VCaP (cell line): ENCODE data around the gene PTPN4.

ENCODE experiments used
- H3K27ac ChIP-seq: fragments of 450-650 bp; 2 replicates; pipeline ENCODE4 v1.5.1; 2017
- TF ChIP-seq, protein P1 (sequence below): fragments of 450-650 bp; conservative IDR thresholded peaks from 2 replicates; pipeline ENCODE4 v1.5.1; 2017; ENCODE audit warnings: mild to moderate bottlenecking, moderate library complexity

PTPN4 gene

DNA sequence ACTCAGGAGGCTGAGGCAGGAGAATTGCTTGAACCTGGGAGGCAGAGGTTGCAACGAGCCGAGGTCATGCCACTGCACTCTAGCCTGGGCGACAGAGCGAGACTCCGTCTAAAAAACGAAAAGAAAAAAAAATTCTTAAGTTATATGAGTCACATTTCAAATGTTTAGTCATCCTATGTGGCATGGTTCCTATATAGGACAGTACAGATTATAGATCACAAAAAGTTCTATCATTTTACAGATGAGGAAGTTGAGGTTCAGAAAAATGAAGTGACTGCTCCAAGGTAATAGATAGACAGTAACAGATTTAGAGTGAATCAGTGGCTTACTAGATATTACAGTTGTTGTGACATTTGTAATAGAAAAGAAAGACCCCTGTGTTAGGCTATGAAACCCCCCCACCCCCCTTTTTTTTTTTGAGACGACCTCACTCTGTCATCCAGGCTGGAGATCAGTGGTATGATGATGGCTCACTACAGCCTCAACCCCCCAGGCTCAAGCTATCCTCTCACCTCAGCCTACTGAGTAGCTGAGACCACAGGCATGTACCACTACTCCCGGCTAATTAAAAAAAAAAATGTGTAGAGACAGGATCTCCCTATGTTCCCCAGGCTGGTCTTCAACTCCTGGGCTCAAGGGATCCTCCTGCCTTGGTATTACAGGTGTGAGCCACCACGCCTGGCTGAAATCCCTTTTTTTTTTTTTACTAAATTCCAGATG, 22.7 kb downstream of the PTPN4 start:
- TF ChIP-seq, protein P1, sequence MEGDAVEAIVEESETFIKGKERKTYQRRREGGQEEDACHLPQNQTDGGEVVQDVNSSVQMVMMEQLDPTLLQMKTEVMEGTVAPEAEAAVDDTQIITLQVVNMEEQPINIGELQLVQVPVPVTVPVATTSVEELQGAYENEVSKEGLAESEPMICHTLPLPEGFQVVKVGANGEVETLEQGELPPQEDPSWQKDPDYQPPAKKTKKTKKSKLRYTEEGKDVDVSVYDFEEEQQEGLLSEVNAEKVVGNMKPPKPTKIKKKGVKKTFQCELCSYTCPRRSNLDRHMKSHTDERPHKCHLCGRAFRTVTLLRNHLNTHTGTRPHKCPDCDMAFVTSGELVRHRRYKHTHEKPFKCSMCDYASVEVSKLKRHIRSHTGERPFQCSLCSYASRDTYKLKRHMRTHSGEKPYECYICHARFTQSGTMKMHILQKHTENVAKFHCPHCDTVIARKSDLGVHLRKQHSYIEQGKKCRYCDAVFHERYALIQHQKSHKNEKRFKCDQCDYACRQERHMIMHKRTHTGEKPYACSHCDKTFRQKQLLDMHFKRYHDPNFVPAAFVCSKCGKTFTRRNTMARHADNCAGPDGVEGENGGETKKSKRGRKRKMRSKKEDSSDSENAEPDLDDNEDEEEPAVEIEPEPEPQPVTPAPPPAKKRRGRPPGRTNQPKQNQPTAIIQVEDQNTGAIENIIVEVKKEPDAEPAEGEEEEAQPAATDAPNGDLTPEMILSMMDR, result no peak

DNA sequence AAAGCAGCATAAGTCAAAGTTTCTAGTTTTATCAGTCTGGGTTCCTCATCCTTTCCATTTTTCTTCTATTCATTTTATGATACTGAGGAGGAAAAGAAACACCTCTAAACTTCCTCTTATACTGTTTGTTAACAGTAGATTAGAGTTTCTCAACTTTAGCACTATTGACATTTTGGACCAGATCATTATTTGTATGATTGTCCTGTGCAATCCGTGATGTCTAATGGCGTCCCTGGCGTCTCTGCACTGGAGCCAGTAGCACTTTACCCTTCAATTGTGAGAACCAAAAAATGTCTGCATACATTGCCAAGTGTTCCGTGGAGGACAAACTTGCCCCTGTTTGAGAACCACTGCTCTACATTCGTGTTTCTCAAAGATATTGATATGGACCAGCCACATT, 25.2 kb downstream of the PTPN4 start:
- H3K27ac ChIP-seq, result no peak overlapping the region
- TF ChIP-seq, protein P1, result no peak

More for the DNA sequence above, 22.7 kb downstream of the PTPN4 start:
- H3K27ac ChIP-seq, result no peak overlapping the region

DNA sequence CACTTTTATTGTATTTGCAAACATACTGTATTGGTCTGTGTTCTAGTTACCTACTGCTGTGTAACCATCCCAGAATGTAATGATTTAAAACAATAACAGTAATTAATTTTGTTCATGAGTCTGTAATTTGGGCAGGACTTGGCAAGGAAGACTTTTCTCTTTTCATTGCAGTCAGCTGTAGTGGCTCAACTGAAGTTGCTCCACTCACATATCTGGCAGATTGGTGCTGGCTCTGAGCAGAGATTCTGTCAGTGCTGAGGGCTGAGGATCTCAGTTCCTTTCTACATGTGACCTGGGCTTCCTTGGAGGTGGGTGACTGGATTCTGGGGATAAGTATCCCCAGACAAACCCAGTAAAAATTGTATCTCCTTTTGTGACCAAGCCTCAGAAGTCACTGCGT, 26.6 kb downstream of the PTPN4 start:
- no peak overlapping the region for H3K27ac ChIP-seq
- TF ChIP-seq, protein P1, result no peak

DNA sequence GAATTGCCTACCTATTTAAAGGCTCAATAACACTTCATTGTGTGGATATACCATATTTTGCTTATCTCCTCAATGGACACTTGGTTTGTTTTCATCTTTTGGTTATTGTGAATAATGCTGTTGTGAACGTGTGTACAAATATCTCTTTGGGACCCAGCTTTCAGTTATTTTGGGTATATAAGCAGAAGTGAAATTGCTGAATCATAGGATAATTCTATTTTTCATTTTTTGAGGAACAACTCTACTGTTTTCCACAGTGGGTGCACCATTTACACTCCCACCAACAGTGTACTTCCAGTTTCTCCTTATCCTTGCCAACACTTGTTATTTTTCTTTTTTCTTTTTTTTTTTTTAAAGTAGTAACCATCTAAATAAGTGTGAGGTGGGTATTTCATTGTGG, 29.0 kb downstream of the PTPN4 start:
- TF ChIP-seq, protein P1, result no peak
- H3K27ac ChIP-seq, result no peak overlapping the region

DNA sequence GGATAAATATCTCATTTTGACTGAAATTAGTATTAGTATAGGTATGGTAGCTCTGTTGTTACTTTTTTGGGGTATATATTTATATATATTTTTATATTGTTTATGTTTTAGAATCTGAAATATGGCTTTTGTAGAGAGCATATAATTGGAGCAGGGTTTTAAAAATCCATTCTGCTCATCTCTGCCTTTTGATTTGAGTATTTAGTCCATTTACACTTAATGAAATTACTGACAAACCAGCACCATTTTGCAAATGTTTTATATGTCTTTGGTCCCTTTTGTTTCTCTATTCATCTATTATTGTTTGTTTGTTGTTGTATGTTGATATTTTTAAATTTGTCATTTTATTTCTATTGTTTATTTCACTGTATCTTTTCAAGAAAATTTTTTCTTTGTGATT, 30.7 kb downstream of the PTPN4 start:
- no peak overlapping the region for H3K27ac ChIP-seq
- TF ChIP-seq, protein P1, result no peak

DNA sequence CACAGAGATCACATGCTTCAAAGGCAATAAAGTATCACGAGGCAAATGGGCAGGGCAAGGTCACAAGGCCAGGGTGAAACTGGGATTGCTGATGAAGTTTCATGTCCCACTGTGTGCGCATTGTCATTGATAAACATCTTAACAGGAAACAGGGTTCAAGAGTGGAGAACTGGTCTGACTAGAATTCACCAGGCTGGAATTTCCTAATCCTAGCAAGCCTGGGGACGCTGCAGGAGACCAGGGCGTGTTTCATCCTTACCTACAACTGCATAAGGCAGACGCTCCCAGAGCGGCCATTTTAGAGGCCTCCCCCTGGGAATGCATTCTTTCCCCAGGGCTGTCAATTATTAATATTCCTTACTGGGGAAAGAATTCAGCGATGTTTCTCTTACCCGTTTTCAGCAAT, 33.2 kb downstream of the PTPN4 start:
- no peak overlapping the region for H3K27ac ChIP-seq
- TF ChIP-seq, protein P1, result no peak

DNA sequence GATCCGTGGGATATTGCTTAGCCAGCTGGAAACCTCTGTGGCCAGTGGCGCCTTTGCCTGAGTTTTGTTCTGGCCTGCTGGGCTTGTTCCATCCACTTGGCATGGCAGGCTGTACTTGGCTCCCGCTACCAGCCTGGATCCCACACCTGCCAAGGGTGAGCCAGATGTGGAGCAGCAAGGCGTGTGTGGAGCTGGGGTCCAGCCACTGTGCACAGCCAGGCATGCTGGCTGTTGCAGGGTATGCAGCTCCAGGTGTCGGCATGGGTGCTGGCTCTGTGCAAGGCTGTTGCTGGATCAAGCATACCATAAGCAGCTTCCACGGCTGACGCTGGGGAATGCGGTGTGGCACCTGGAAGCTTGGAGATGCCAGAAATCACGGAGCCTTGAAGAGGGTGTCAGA, 34.5 kb downstream of the PTPN4 start:
- no peak overlapping the region for H3K27ac ChIP-seq

More for the DNA sequence above, 34.5 kb downstream of the PTPN4 start:
- TF ChIP-seq, protein P1, result no peak
